Activated T-cell treated with anti-CD3 and anti-CD28 coated beads, Interleukin-2, amount 50 U/mL, for 24 hours (primary cell): ENCODE data around the gene CENPN.

Experiments
- DNase-seq: peaks from one replicate; pipeline ENCODE4 v3.0.0-alpha.2; 2020
- H3K27ac Mint-ChIP-seq: 2 replicates; pipeline ENCODE4 v1.8.0; 2020; ENCODE audit warnings: mild to moderate bottlenecking, mixed read lengths
- H3K27me3 Mint-ChIP-seq: 2 replicates; pipeline ENCODE4 v1.8.0; 2020; ENCODE audit warnings: mixed read lengths
- H3K36me3 Mint-ChIP-seq: 2 replicates; pipeline ENCODE4 v1.8.0; 2020; ENCODE audit warnings: low read depth, mixed read lengths
- H3K4me1 Mint-ChIP-seq: 2 replicates; pipeline ENCODE4 v1.8.0; 2020; ENCODE audit warnings: low read depth, mixed read lengths
- H3K4me3 Mint-ChIP-seq: 2 replicates; pipeline ENCODE4 v1.8.0; 2020; ENCODE audit warnings: mild to moderate bottlenecking, moderate library complexity, mixed read lengths
- H3K9me3 Mint-ChIP-seq: 2 replicates; pipeline ENCODE4 v1.8.0; 2020; ENCODE audit warnings: mixed read lengths

The CENPN gene

GRCh38 chr16:80984124-80984892 is 22.7 kb upstream of the CENPN start:
- no peaks in the 10 kb centered on the region for H3K9me3 Mint-ChIP-seq
- H3K36me3 Mint-ChIP-seq, result peaks cover 65% of the 10 kb centered on the region
- no peak overlapping the region for H3K4me3 Mint-ChIP-seq
- no peaks in the 10 kb centered on the region for H3K27me3 Mint-ChIP-seq
- H3K4me1 Mint-ChIP-seq, result peaks cover 36% of the 10 kb centered on the region
- H3K27ac Mint-ChIP-seq, result no peak overlapping the region
- no peak for DNase-seq

GRCh38 chr16:80985611-80986010 is 21.4 kb upstream of the CENPN start:
- Mint-ChIP-seq H3K4me1 (peaks cover 45% of the 10 kb centered on the region), H3K36me3 (peaks cover 71% of the 10 kb centered on the region), H3K27me3 (no peaks in the 10 kb centered on the region), H3K4me3 (no peak overlapping the region), H3K9me3 (no peaks in the 10 kb centered on the region), H3K27ac (no peak overlapping the region)
- no peak for DNase-seq

GRCh38 chr16:80986557-80986956 is 20.5 kb upstream of the CENPN start:
- no peak for DNase-seq
- no peak overlapping the region for H3K4me3 Mint-ChIP-seq
- no peaks in the 10 kb centered on the region for H3K27me3 Mint-ChIP-seq
- peaks cover 49% of the 10 kb centered on the region for H3K4me1 Mint-ChIP-seq
- H3K27ac Mint-ChIP-seq, result peak overlapping the region; percentile 10
- peaks cover 69% of the 10 kb centered on the region for H3K36me3 Mint-ChIP-seq
- H3K9me3 Mint-ChIP-seq, result no peaks in the 10 kb centered on the region

DNA sequence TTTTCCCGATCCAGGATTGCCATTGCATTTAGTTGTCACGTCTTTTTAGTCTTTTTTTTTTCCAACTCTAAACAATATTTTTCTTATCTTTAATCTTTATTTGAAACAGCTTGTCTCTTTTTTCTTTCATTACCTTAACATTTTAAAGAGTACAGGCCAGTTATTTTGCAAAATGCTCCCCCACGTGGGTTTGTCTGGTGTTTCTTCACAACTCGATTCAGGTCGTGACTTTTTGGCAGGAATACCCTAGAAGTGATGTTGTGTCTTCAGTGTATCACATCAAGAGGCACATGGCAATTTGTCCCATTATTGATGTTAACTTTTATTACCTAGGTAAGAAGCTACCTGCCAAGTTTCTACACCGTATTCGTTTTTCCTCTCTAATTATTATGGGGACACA is 18.3 kb upstream of the CENPN start:
- H3K36me3 Mint-ChIP-seq, result peaks cover 79% of the 10 kb centered on the region
- H3K4me1 Mint-ChIP-seq, result peaks cover 55% of the 10 kb centered on the region
- H3K4me3 Mint-ChIP-seq, result no peak overlapping the region
- DNase-seq, result no peak
- no peaks in the 10 kb centered on the region for H3K27me3 Mint-ChIP-seq
- no peak overlapping the region for H3K27ac Mint-ChIP-seq
- H3K9me3 Mint-ChIP-seq, result no peaks in the 10 kb centered on the region

GRCh38 chr16:80989801-80990200 is 17.2 kb upstream of the CENPN start:
- H3K27me3 Mint-ChIP-seq, result no peaks in the 10 kb centered on the region
- H3K4me3 Mint-ChIP-seq, result no peak overlapping the region
- H3K36me3 Mint-ChIP-seq, result peaks cover 82% of the 10 kb centered on the region
- no peak for DNase-seq
- H3K27ac Mint-ChIP-seq, result no peak overlapping the region
- H3K9me3 Mint-ChIP-seq, result no peaks in the 10 kb centered on the region
- peaks cover 64% of the 10 kb centered on the region for H3K4me1 Mint-ChIP-seq

GRCh38 chr16:80990577-80990976 is 16.4 kb upstream of the CENPN start:
- H3K27ac Mint-ChIP-seq, result no peak overlapping the region
- H3K4me3 Mint-ChIP-seq, result no peak overlapping the region
- DNase-seq, result no peak
- no peaks in the 10 kb centered on the region for H3K9me3 Mint-ChIP-seq
- peaks cover 63% of the 10 kb centered on the region for H3K4me1 Mint-ChIP-seq
- peaks cover 83% of the 10 kb centered on the region for H3K36me3 Mint-ChIP-seq
- no peaks in the 10 kb centered on the region for H3K27me3 Mint-ChIP-seq

DNA sequence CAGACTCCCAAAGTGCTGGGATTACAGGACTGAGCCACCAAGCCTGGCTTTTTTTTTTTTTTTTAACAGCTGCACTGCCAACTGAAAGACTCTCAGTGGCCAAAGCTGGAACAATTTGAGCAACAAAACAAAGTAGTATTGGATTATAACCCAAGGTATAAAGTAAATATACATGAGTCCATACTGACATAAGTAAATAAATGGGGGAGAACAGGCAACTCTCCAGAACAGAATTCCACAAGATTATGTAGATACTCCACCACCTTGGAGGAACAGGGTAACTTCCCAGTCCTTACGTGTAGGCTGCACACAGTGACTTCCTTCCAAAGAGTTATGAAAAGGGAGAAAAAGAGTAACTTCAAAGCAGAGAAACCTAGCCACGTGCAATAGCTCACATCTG is 16.0 kb upstream of the CENPN start:
- H3K4me3 Mint-ChIP-seq, result no peak overlapping the region
- no peaks in the 10 kb centered on the region for H3K27me3 Mint-ChIP-seq
- no peak for DNase-seq
- H3K9me3 Mint-ChIP-seq, result no peaks in the 10 kb centered on the region
- H3K36me3 Mint-ChIP-seq, result peaks cover 85% of the 10 kb centered on the region
- no peak overlapping the region for H3K27ac Mint-ChIP-seq
- H3K4me1 Mint-ChIP-seq, result peaks cover 63% of the 10 kb centered on the region

DNA sequence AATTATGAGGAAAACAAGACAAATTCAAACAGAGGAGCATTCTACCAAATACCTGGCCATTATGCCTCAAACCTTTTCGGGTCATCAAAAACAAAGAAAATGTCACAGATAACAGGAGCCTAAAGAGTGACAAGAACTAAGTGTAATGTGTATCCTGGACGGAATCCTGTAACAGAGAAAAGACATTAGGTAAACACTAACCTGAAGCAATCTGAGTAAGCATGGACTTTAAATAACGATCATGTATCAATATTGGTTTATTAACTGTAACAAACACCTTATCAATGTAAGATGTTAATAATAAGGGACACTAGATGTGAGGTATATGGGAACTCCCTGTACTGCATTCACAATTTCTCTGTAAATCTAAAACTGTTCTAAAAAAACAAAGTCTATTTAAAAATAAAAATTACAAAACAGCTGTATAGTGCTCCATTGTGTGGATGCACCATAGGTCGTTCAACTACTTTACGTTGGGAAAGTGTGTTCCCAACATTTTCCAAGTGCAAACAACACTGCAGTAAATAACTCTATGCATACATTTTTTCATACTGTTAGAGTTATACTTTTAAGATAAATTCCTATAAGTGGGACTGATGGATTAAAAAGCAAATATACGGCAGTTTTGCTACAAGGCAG is 15.1 kb upstream of the CENPN start:
- Mint-ChIP-seq H3K4me3 (no peak overlapping the region), H3K9me3 (no peaks in the 10 kb centered on the region), H3K27ac (no peak overlapping the region), H3K27me3 (no peaks in the 10 kb centered on the region), H3K4me1 (peaks cover 61% of the 10 kb centered on the region), H3K36me3 (peaks cover 85% of the 10 kb centered on the region)
- no peak for DNase-seq

- H3K9me3 Mint-ChIP-seq, result no peaks in the 10 kb centered on the region
- H3K27me3 Mint-ChIP-seq, result no peaks in the 10 kb centered on the region
- H3K4me3 Mint-ChIP-seq, result no peak overlapping the region
- peaks cover 61% of the 10 kb centered on the region for H3K4me1 Mint-ChIP-seq
- H3K27ac Mint-ChIP-seq, result peak overlapping the region; percentile 23
- DNase-seq, result no peak
- H3K36me3 Mint-ChIP-seq, result peaks cover 79% of the 10 kb centered on the region
Observed at GRCh38 chr16:80992676-80993293, 14.2 kb upstream of the CENPN start.

DNA sequence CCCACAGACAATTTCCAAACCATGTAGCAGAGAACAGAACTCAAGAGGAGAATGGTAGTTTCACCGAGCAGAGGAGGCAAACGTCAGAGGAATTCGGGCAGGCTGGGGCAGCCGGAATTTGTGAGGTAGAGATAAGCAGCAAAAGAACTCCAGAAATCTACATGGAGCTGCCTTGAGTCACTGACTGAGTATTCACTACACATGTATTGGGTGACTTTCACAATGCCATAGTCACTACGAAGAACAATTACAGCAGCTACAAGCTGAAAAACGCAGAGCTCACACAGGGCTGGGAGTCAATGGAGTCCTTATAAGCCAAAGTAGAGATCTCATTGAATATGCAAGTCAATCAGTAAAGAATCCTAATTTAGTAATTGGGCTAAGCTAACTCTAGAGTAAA is 13.7 kb upstream of the CENPN start:
- Mint-ChIP-seq H3K27ac (peak overlapping the region; percentile 23), H3K27me3 (no peaks in the 10 kb centered on the region), H3K36me3 (peaks cover 75% of the 10 kb centered on the region), H3K4me3 (no peak overlapping the region), H3K4me1 (peaks cover 61% of the 10 kb centered on the region), H3K9me3 (no peaks in the 10 kb centered on the region)
- no peak for DNase-seq

DNA sequence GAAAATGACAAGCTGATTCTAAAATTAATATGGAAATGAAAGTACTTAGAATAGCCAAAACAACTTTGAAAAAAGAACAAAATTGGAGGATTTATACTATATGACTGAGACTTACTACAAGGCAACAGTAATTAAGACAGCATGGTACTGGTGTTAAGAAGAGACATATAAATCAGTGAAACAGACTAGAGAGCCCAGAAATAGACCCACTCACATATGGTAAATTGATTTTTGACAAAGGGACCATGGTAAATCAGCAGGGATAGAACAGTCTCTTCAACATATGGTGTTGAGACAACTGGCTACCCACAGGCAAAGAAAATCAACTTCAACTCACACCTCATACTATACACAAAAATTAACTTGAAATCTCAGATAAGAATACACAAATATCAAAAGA is 13.2 kb upstream of the CENPN start:
- Mint-ChIP-seq H3K4me3 (no peak overlapping the region), H3K9me3 (no peaks in the 10 kb centered on the region), H3K27me3 (no peaks in the 10 kb centered on the region), H3K4me1 (peaks cover 63% of the 10 kb centered on the region), H3K36me3 (peaks cover 74% of the 10 kb centered on the region), H3K27ac (no peak overlapping the region)
- no peak for DNase-seq

GRCh38 chr16:80994451-80994850 is 12.6 kb upstream of the CENPN start:
- no peaks in the 10 kb centered on the region for H3K27me3 Mint-ChIP-seq
- no peak overlapping the region for H3K27ac Mint-ChIP-seq
- H3K4me1 Mint-ChIP-seq, result peaks cover 65% of the 10 kb centered on the region
- no peak for DNase-seq
- no peak overlapping the region for H3K4me3 Mint-ChIP-seq
- H3K36me3 Mint-ChIP-seq, result peaks cover 74% of the 10 kb centered on the region
- H3K9me3 Mint-ChIP-seq, result no peaks in the 10 kb centered on the region

DNA sequence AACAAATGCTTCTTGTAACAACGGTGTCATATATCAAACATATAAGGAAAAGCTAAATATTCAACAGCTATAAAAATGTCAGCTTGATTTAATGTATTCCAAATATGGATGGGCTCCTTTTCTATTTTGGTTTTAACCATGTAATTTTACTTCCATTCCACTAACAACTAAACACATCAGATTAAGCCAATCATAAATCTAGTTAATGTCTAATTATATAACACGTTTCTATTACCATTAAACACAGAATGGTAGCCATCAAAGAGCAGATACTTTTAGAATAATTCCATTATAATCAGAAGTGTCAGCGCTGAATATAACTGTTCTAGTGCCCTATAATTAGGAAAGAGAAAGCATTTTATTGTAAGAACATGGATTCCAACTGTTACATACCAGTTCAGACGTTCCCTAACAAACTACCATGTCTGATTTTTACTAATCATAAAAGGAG is 10.3 kb upstream of the CENPN start:
- no peaks in the 10 kb centered on the region for H3K9me3 Mint-ChIP-seq
- H3K4me3 Mint-ChIP-seq, result peak overlapping the region; percentile 73
- no peak for DNase-seq
- peaks cover 70% of the 10 kb centered on the region for H3K4me1 Mint-ChIP-seq
- peaks cover 68% of the 10 kb centered on the region for H3K36me3 Mint-ChIP-seq
- H3K27me3 Mint-ChIP-seq, result no peaks in the 10 kb centered on the region
- peak overlapping the region; percentile 91 for H3K27ac Mint-ChIP-seq

- no peak for DNase-seq
- H3K9me3 Mint-ChIP-seq, result no peaks in the 10 kb centered on the region
- peaks cover 70% of the 10 kb centered on the region for H3K36me3 Mint-ChIP-seq
- peaks cover 74% of the 10 kb centered on the region for H3K4me1 Mint-ChIP-seq
- peak overlapping the region; percentile 73 for H3K4me3 Mint-ChIP-seq
- no peaks in the 10 kb centered on the region for H3K27me3 Mint-ChIP-seq
- peak overlapping the region; percentile 91 for H3K27ac Mint-ChIP-seq
Observed at GRCh38 chr16:80997139-80997798, 9.7 kb upstream of the CENPN start.
